H9 (cell line): ENCODE data around the gene ADARB2. TPM values are rescaled to one million over a fixed set of nuclear protein-coding genes. Genes with fewer than 3 reads are reported as not detected.

Experiments used
- DNase-seq: peaks from one replicate; pipeline ENCODE4 v3.0.0-alpha.2; 2017
- H2AFZ ChIP-seq: one replicate; pipeline ENCODE4 v1.6.1; 2013; ENCODE audit warnings: mild to moderate bottlenecking, low read length, control low read depth, moderate library complexity
- H2AK5ac ChIP-seq: 2 replicates; pipeline ENCODE4 v1.6.1; 2013; ENCODE audit warnings: low read length, control low read depth, mixed read lengths; ENCODE audit not compliant: insufficient read length
- H2BK120ac ChIP-seq: one replicate; pipeline ENCODE4 v1.6.1; 2013; ENCODE audit warnings: low read depth, mild to moderate bottlenecking, low read length, control low read depth, inconsistent platforms; ENCODE audit not compliant: poor library complexity, severe bottlenecking
- H2BK12ac ChIP-seq: 2 replicates; pipeline ENCODE4 v1.6.1; 2013; ENCODE audit warnings: low read length, control low read depth, mixed read lengths, low read depth; ENCODE audit not compliant: insufficient read length
- H2BK15ac ChIP-seq: 2 replicates; pipeline ENCODE4 v1.6.1; 2013; ENCODE audit warnings: low read depth, low read length, control low read depth
- H2BK20ac ChIP-seq: one replicate; pipeline ENCODE4 v1.6.1; 2013; ENCODE audit warnings: low read depth, mild to moderate bottlenecking, low read length, control low read depth, inconsistent platforms; ENCODE audit not compliant: poor library complexity, severe bottlenecking
- H2BK5ac ChIP-seq: 2 replicates; pipeline ENCODE4 v1.6.1; 2013; ENCODE audit warnings: low read length, control low read depth, mixed read lengths; ENCODE audit not compliant: insufficient read length
- H3K14ac ChIP-seq: 2 replicates; pipeline ENCODE4 v1.6.1; 2013; ENCODE audit warnings: low read length, control low read depth; ENCODE audit not compliant: insufficient read depth
- H3K18ac ChIP-seq: 2 replicates; pipeline ENCODE4 v1.6.1; 2013; ENCODE audit warnings: low read depth, mild to moderate bottlenecking, mixed read lengths, low read length, control low read depth; ENCODE audit not compliant: insufficient read length
- H3K23ac ChIP-seq: 2 replicates; pipeline ENCODE4 v1.6.1; 2013; ENCODE audit warnings: low read length, control low read depth, mixed read lengths, low read depth; ENCODE audit not compliant: insufficient read length
- H3K23me2 ChIP-seq: 2 replicates; pipeline ENCODE4 v1.6.1; 2013; ENCODE audit warnings: low read depth, mild to moderate bottlenecking, mixed read lengths, low read length, control low read depth; ENCODE audit not compliant: insufficient read length, poor library complexity, severe bottlenecking
- H3K27ac ChIP-seq: 2 replicates; pipeline ENCODE4 v1.5.1; 2013; ENCODE audit warnings: low read length, control low read depth, mixed read lengths, low read depth; ENCODE audit not compliant: insufficient read length
- H3K27me3 ChIP-seq: 2 replicates; pipeline ENCODE4 v1.6.1; 2013; ENCODE audit warnings: low read length, control low read depth, inconsistent platforms; ENCODE audit not compliant: insufficient read depth
- H3K4ac ChIP-seq: 2 replicates; pipeline ENCODE4 v1.6.1; 2013; ENCODE audit warnings: low read depth, mild to moderate bottlenecking, control low read depth, inconsistent platforms, low read length, moderate library complexity
- H3K4me1 ChIP-seq: 2 replicates; pipeline ENCODE4 v1.6.1; 2013; ENCODE audit warnings: low read length, control low read depth, inconsistent platforms; ENCODE audit not compliant: insufficient read depth
- H3K4me2 ChIP-seq: 2 replicates; pipeline ENCODE4 v1.6.1; 2013; ENCODE audit warnings: low read length, control low read depth, mixed read lengths; ENCODE audit not compliant: insufficient read length, insufficient read depth
- H3K56ac ChIP-seq: 2 replicates; pipeline ENCODE4 v1.6.1; 2013; ENCODE audit warnings: low read depth, mild to moderate bottlenecking, mixed read lengths, low read length, control low read depth; ENCODE audit not compliant: insufficient read length
- H3K79me1 ChIP-seq: 2 replicates; pipeline ENCODE4 v1.6.1; 2013; ENCODE audit warnings: low read depth, mild to moderate bottlenecking, moderate library complexity, low read length, control low read depth, inconsistent platforms; ENCODE audit not compliant: insufficient read depth, poor library complexity, severe bottlenecking
- H3K79me2 ChIP-seq: 2 replicates; pipeline ENCODE4 v1.6.1; 2013; ENCODE audit warnings: low read length, control low read depth, inconsistent platforms; ENCODE audit not compliant: insufficient read depth
- H3K9ac ChIP-seq: 2 replicates; pipeline ENCODE4 v1.6.1; 2013; ENCODE audit warnings: low read length, control low read depth, mixed read lengths; ENCODE audit not compliant: insufficient read length; ENCODE audit errors: extremely low read depth
- H3K9me3 ChIP-seq: one replicate; pipeline ENCODE4 v1.6.1; 2013; ENCODE audit warnings: low read depth, low read length, inconsistent platforms; ENCODE audit not compliant: control insufficient read depth
- H3T11ph ChIP-seq: one replicate; pipeline ENCODE4 v1.6.1; 2013; ENCODE audit warnings: mild to moderate bottlenecking, low read length, control low read depth, inconsistent platforms
- H4K20me1 ChIP-seq: one replicate; pipeline ENCODE4 v1.6.1; 2013; ENCODE audit not compliant: control insufficient read depth, insufficient read length, insufficient read depth
- H4K5ac ChIP-seq: 2 replicates; pipeline ENCODE4 v1.6.1; 2013; ENCODE audit warnings: low read depth, mild to moderate bottlenecking, mixed read lengths, low read length, control low read depth; ENCODE audit not compliant: insufficient read length
- H4K8ac ChIP-seq: replicated peaks from 2 replicates; pipeline ENCODE4 v1.6.1; 2013; ENCODE audit warnings: low read length, control low read depth, mixed read lengths, low read depth; ENCODE audit not compliant: insufficient read length
- H4K91ac ChIP-seq: 2 replicates; pipeline ENCODE4 v1.6.1; 2013; ENCODE audit warnings: low read depth, mild to moderate bottlenecking, moderate library complexity, mixed read lengths, low read length, control low read depth; ENCODE audit not compliant: insufficient read length
- H3K27ac Mint-ChIP-seq, 3 experiments: 2 replicates in 2 of 3; 3 replicates in 1 of 3; pipeline ENCODE4 v1.8.0; 2020 to 2021; ENCODE audit warnings: mixed read lengths in 3 of 3, mild to moderate bottlenecking in 1 of 3, moderate library complexity in 1 of 3
- H3K27me3 Mint-ChIP-seq: 2 replicates; pipeline ENCODE4 v1.8.0; 2021; ENCODE audit warnings: low read depth, mild to moderate bottlenecking, moderate library complexity, mixed read lengths
- H3K36me3 Mint-ChIP-seq, 3 experiments: 2 replicates in 2 of 3; 3 replicates in 1 of 3; pipeline ENCODE4 v1.8.0; 2020 to 2021; ENCODE audit warnings: low read depth in 3 of 3, mixed read lengths in 3 of 3; ENCODE audit not compliant: insufficient read depth in 1 of 3
- H3K4me1 Mint-ChIP-seq, 2 experiments: 2 replicates each; pipeline ENCODE4 v1.8.0; 2020; ENCODE audit warnings: mixed read lengths in 2 of 2
- H3K4me3 Mint-ChIP-seq, 2 experiments: 2 replicates in 1 of 2; 3 replicates in 1 of 2; pipeline ENCODE4 v1.8.0; 2020 to 2021; ENCODE audit warnings: mild to moderate bottlenecking in 2 of 2, mixed read lengths in 2 of 2, moderate library complexity in 1 of 2
- H3K9me3 Mint-ChIP-seq, 2 experiments: 2 replicates in 1 of 2; 3 replicates in 1 of 2; pipeline ENCODE4 v1.8.0; 2020; ENCODE audit warnings: mild to moderate bottlenecking in 2 of 2, mixed read lengths in 2 of 2, moderate library complexity in 1 of 2
- WGBS: extraction: QIAGEN DNeasy Blood & Tissue Kit; methylation state at CpG from one replicate; pipeline ENCODE4 v1.1.7; 2013; ENCODE audit warnings: missing lambda C conversion rate, low lambda C conversion rate, mixed read lengths; ENCODE audit not compliant: insufficient read length; ENCODE audit errors: extremely low coverage; 5-methylcytosine and 5-hydroxymethylcytosine counted together
- total RNA-seq: library from RNA; stranded (reverse); gene quantifications from 2 replicates; pipeline ENCODE4 v1.2.1, GENCODE V29; 2021
- TF ChIP-seq, protein P1 (sequence below): fragments of 200-600 bp; sonication (generic); conservative IDR thresholded peaks from 3 replicates; pipeline ENCODE4 v1.8.0; 2021; ENCODE audit warnings: antibody characterized with exemption, mild to moderate bottlenecking

ADARB2 gene
- total RNA-seq, 1 experiment from 2014 or later: 0.87 TPM

DNA sequence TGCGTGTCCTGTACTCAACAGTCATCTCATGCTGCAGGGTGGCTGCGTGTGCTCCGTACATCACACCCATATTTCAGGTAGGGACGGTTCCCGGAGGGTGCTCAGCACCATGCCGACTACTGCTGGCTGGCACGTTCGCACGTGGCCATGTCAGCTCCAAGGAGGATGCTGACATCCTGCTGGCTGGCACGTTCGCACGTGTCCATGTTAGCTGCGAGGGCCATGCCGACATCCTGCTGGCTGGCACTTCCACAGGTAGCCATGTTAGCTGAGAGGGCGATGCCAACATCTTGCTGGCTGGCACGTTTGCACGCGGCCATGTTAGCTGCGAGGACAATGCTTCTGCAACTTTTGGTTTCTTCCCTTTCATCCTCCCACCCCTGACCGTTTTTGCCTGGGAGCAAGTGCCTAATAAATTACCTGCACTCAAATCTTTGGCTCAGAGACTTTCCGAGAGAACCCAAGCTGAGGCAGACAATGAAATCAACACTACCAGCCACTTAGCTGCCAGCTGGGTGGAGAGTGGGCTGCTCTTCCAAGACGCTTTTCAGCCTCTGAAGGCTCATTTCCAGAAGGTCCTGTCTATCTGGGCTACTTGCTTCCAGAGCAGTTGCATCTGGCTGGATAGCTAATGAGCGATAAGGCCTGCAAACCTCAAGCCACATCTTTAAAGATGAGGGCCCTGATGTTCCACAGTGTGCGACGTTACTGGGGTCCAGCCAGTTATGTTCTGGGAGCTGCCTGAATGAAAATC lies 576.6 kb downstream of the ADARB2 start:
- Histone ChIP-seq H2AFZ (no peak overlapping the region), H3K56ac (no peak overlapping the region), H3K79me1 (no peaks in the 10 kb centered on the region), H2AK5ac (no peak overlapping the region), H2BK15ac (no peak overlapping the region), H3K4me2 (no peak overlapping the region), H2BK20ac (no peak overlapping the region), H2BK12ac (no peak overlapping the region), H3K14ac (no peak overlapping the region), H3K79me2 (no peaks in the 10 kb centered on the region), H4K91ac (no peak overlapping the region), H2BK5ac (no peak overlapping the region), H3K4ac (no peak overlapping the region), H4K20me1 (no peaks in the 10 kb centered on the region), H3K27me3 (no peaks in the 10 kb centered on the region), H3K18ac (no peak overlapping the region), H3K23ac (no peak overlapping the region), H3K4me1 (no peaks in the 10 kb centered on the region), H4K8ac (no peak overlapping the region), H3K27ac (no peak overlapping the region), H3K23me2 (no peaks in the 10 kb centered on the region), H4K5ac (no peak overlapping the region), H3T11ph (no peak overlapping the region), H3K9me3 (no peaks in the 10 kb centered on the region), H2BK120ac (no peak overlapping the region), H3K9ac (no peak overlapping the region)
- Mint-ChIP-seq H3K4me3 (no peak overlapping the region), H3K4me1 (no peaks in the 10 kb centered on the region), H3K27ac (peak overlapping the region in 1 of 3 experiments; percentile 65; a peak in 1 of 7 replicates), H3K9me3 (no peaks in the 10 kb centered on the region), H3K36me3 (no peaks in the 10 kb centered on the region), H3K27me3 (peaks cover 11% of the 10 kb centered on the region)
- no peak for DNase-seq
- TF ChIP-seq, protein P1, sequence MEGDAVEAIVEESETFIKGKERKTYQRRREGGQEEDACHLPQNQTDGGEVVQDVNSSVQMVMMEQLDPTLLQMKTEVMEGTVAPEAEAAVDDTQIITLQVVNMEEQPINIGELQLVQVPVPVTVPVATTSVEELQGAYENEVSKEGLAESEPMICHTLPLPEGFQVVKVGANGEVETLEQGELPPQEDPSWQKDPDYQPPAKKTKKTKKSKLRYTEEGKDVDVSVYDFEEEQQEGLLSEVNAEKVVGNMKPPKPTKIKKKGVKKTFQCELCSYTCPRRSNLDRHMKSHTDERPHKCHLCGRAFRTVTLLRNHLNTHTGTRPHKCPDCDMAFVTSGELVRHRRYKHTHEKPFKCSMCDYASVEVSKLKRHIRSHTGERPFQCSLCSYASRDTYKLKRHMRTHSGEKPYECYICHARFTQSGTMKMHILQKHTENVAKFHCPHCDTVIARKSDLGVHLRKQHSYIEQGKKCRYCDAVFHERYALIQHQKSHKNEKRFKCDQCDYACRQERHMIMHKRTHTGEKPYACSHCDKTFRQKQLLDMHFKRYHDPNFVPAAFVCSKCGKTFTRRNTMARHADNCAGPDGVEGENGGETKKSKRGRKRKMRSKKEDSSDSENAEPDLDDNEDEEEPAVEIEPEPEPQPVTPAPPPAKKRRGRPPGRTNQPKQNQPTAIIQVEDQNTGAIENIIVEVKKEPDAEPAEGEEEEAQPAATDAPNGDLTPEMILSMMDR: no peak
- no CpG with 5 or more reads among the region's 25 CpGs for WGBS
